Neural progenitor cell (in vitro differentiated cells): ENCODE measurements around the gene WAC.

ENCODE experiments used
- EZH2 ChIP-seq: fragments of 200-600 bp; sonication (generic); IDR thresholded peaks from 2 replicates; pipeline ENCODE4 v1.6.1; 2017; ENCODE audit warnings: antibody characterized with exemption, mild to moderate bottlenecking, moderate library complexity
- EZH2phosphoT487 ChIP-seq: fragments of 200-600 bp; sonication (generic); IDR thresholded peaks from 2 replicates; pipeline ENCODE4 v1.6.1; 2017; ENCODE audit warnings: antibody characterized with exemption
- TF ChIP-seq, protein P1 (sequence below): fragments of 200-600 bp; sonication (generic); IDR thresholded peaks from 2 replicates; pipeline ENCODE4 v1.5.1; 2017; ENCODE audit warnings: antibody characterized with exemption, mild to moderate bottlenecking

DNA sequence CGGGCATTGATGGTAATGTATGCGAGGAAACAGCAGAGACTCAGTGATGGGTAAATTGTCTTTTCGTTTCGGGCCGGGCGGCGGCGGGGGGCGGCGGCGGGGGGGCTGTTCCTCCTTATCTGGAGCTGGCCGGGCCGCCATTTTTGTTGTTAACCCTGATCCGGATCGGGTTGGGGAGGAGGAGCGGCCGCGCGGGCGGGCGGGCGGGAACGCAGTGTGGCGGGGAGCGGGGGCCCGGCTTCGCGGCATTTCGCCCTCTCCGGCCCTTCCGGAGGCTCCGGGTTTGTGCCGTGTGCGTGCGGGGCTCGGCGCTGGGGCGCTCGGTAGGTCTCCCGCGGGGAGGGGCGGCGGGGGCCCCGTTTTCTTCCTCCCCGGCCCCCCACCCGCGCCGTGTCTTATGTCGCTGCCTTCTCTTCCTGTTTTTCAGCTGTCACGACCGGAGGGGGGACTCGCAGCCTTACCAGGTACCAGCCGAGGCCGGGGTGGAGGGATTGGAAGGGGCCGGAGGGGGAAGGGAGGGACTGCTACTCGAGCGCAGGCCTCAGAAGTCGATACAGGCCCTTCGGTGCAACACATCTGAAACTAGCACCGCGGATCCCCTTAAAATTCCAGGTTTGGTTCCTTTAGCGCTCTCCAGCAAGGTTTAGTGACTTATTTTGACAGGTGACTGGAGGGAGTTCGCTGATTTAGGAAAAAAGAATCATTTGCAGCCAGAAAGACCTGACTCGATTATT, 820 bp downstream of the WAC start:
- TF ChIP-seq, protein P1, sequence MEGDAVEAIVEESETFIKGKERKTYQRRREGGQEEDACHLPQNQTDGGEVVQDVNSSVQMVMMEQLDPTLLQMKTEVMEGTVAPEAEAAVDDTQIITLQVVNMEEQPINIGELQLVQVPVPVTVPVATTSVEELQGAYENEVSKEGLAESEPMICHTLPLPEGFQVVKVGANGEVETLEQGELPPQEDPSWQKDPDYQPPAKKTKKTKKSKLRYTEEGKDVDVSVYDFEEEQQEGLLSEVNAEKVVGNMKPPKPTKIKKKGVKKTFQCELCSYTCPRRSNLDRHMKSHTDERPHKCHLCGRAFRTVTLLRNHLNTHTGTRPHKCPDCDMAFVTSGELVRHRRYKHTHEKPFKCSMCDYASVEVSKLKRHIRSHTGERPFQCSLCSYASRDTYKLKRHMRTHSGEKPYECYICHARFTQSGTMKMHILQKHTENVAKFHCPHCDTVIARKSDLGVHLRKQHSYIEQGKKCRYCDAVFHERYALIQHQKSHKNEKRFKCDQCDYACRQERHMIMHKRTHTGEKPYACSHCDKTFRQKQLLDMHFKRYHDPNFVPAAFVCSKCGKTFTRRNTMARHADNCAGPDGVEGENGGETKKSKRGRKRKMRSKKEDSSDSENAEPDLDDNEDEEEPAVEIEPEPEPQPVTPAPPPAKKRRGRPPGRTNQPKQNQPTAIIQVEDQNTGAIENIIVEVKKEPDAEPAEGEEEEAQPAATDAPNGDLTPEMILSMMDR, result no peak
- TF ChIP-seq EZH2phosphoT487 (no peak), EZH2 (no peak)
